Endodermal cell (in vitro differentiated cells): ENCODE measurements around the gene TRHDE. TPM values are rescaled to one million over a fixed set of nuclear protein-coding genes. Genes with fewer than 3 reads are reported as not detected.

Experiments
- DNase-seq: peaks from one replicate; pipeline ENCODE4 v3.0.0-alpha.2; 2017
- H3K27ac ChIP-seq: 2 replicates; pipeline ENCODE4 v1.5.1; 2013; ENCODE audit warnings: mild to moderate bottlenecking, low read depth, low read length, moderate library complexity
- H3K27me3 ChIP-seq: 2 replicates; pipeline ENCODE4 v1.6.1; 2013; ENCODE audit warnings: mild to moderate bottlenecking, low read length, moderate library complexity; ENCODE audit not compliant: insufficient read depth, control insufficient read depth, poor library complexity, severe bottlenecking
- H3K36me3 ChIP-seq: 2 replicates; pipeline ENCODE4 v1.7.0; 2013; ENCODE audit warnings: mild to moderate bottlenecking, low read length, moderate library complexity; ENCODE audit not compliant: control insufficient read depth, insufficient read depth
- H3K4me1 ChIP-seq: one replicate; pipeline ENCODE4 v1.7.0; 2013; ENCODE audit warnings: low read length; ENCODE audit not compliant: control insufficient read depth, insufficient read depth
- H3K4me3 ChIP-seq: 2 replicates; pipeline ENCODE4 v1.5.1; 2013; ENCODE audit warnings: mild to moderate bottlenecking, low read length, moderate library complexity
- H3K9ac ChIP-seq: 2 replicates; pipeline ENCODE4 v1.6.1; 2013; ENCODE audit warnings: mild to moderate bottlenecking, low read length, moderate library complexity; ENCODE audit not compliant: poor library complexity, severe bottlenecking; ENCODE audit errors: extremely low read depth
- H3K9me3 ChIP-seq: 2 replicates; pipeline ENCODE4 v1.6.1; 2013; ENCODE audit warnings: mild to moderate bottlenecking, low read length, moderate library complexity; ENCODE audit not compliant: control insufficient read depth
- H3K27ac Mint-ChIP-seq: 2 replicates; pipeline ENCODE4 v1.8.0; 2020; ENCODE audit warnings: mixed read lengths
- H3K27me3 Mint-ChIP-seq: 2 replicates; pipeline ENCODE4 v1.8.0; 2021; ENCODE audit warnings: mild to moderate bottlenecking, mixed read lengths; ENCODE audit not compliant: insufficient read depth
- H3K36me3 Mint-ChIP-seq: 2 replicates; pipeline ENCODE4 v1.8.0; 2020; ENCODE audit warnings: low read depth, mixed read lengths
- H3K4me1 Mint-ChIP-seq: 2 replicates; pipeline ENCODE4 v1.8.0; 2020; ENCODE audit warnings: mixed read lengths
- H3K4me3 Mint-ChIP-seq: 2 replicates; pipeline ENCODE4 v1.8.0; 2020; ENCODE audit warnings: mild to moderate bottlenecking, moderate library complexity, mixed read lengths
- H3K9me3 Mint-ChIP-seq: 2 replicates; pipeline ENCODE4 v1.8.0; 2020; ENCODE audit warnings: mild to moderate bottlenecking, mixed read lengths
- WGBS, 2 experiments: methylation state at CpG; one replicate each; pipeline versions ENCODE4 v1.1.5 to v1.1.7; 2013; ENCODE audit warnings: missing lambda C conversion rate in 2 of 2, mixed read lengths in 1 of 2; ENCODE audit not compliant: insufficient coverage in 1 of 2, insufficient read length in 1 of 2; 5-methylcytosine and 5-hydroxymethylcytosine counted together
- total RNA-seq, 2 donors: library from RNA; stranded (reverse); fragmentation: NEBNext Ultra II Directional in 1 of 2; extraction: Animal tissue kit (Norgen Biotek cat#: 25700) in 1 of 2; gene quantifications; 2 replicates in 1 of 2; 3 replicates in 1 of 2; pipeline ENCODE4 v1.2.1, GENCODE V29; 2021
- TF ChIP-seq, protein P1 (sequence below): fragments of 200-600 bp; sonication (generic); conservative IDR thresholded peaks from 2 replicates; pipeline ENCODE4 v1.5.0; 2021; ENCODE audit warnings: antibody characterized with exemption, mild to moderate bottlenecking

Gene TRHDE
- total RNA-seq, 2 donors from 2014 or later = 0.20 to 1.2 TPM

DNA sequence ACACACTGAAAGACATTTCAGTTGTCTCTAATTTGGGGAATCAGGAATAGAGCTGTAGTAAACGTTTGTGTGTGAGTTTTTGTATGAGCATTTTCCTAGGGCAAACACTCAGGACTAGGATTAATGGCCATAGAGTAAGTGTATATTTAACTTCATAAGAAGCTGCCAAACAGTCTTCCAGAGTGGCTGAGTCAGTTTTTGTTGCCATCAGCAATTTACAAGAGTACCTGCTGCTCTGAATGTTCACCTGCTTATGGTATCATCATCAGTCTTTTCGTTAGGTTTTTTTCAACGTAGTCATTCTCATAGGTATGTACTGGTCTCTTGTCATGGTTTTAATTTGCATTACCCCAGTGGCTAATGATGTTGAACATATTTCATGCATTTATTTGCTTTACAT, 30.6 kb upstream of the TRHDE start:
- 80 to 84% methylated on average over 1 to 3 of the region's 3 CpGs for WGBS, 2 experiments
- DNase-seq = no peak
- TF ChIP-seq, protein P1, sequence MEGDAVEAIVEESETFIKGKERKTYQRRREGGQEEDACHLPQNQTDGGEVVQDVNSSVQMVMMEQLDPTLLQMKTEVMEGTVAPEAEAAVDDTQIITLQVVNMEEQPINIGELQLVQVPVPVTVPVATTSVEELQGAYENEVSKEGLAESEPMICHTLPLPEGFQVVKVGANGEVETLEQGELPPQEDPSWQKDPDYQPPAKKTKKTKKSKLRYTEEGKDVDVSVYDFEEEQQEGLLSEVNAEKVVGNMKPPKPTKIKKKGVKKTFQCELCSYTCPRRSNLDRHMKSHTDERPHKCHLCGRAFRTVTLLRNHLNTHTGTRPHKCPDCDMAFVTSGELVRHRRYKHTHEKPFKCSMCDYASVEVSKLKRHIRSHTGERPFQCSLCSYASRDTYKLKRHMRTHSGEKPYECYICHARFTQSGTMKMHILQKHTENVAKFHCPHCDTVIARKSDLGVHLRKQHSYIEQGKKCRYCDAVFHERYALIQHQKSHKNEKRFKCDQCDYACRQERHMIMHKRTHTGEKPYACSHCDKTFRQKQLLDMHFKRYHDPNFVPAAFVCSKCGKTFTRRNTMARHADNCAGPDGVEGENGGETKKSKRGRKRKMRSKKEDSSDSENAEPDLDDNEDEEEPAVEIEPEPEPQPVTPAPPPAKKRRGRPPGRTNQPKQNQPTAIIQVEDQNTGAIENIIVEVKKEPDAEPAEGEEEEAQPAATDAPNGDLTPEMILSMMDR = no peak
- H3K27ac Mint-ChIP-seq = no peak overlapping the region
- H3K4me3 ChIP-seq = no peak overlapping the region
- no peaks in the 10 kb centered on the region for H3K27me3 Mint-ChIP-seq
- H3K4me1 ChIP-seq = no peaks in the 10 kb centered on the region
- H3K9ac ChIP-seq = no peak overlapping the region
- H3K27me3 ChIP-seq = no peaks in the 10 kb centered on the region
- no peaks in the 10 kb centered on the region for H3K9me3 ChIP-seq
- no peak overlapping the region for H3K27ac ChIP-seq
- peaks cover 4% of the 10 kb centered on the region for H3K9me3 Mint-ChIP-seq
- H3K36me3 Mint-ChIP-seq = no peaks in the 10 kb centered on the region
- no peak overlapping the region for H3K4me3 Mint-ChIP-seq
- H3K4me1 Mint-ChIP-seq = no peaks in the 10 kb centered on the region
- no peaks in the 10 kb centered on the region for H3K36me3 ChIP-seq

DNA sequence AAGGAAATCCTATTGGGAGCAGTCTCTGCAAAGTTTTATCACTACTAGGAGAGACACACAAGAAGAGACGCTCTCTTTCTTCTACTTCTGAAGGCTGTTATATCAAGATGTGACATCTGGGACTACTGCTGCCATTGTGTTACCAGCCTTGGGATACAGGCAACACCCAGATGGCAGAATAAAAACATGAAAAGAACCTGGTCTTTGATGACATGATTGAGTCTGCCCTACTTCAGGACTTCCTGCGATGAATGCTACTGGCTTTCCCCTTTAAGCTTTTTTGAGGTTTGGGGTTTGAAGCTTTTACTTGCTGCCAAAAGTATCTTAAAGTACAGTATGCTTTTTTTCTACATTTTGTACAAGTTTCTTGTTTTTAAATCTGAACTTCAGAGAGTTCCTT, 29.2 kb upstream of the TRHDE start:
- H3K9me3 ChIP-seq = no peaks in the 10 kb centered on the region
- no peak overlapping the region for H3K4me3 Mint-ChIP-seq
- no peaks in the 10 kb centered on the region for H3K27me3 ChIP-seq
- no peak for DNase-seq
- 90 to 93% methylated on average over 1 to 2 of the region's 2 CpGs for WGBS, 2 experiments
- no peaks in the 10 kb centered on the region for H3K27me3 Mint-ChIP-seq
- H3K36me3 ChIP-seq = no peaks in the 10 kb centered on the region
- H3K36me3 Mint-ChIP-seq = no peaks in the 10 kb centered on the region
- no peak overlapping the region for H3K27ac ChIP-seq
- no peak overlapping the region for H3K9ac ChIP-seq
- TF ChIP-seq, protein P1 = no peak
- no peaks in the 10 kb centered on the region for H3K4me1 ChIP-seq
- H3K4me1 Mint-ChIP-seq = no peaks in the 10 kb centered on the region
- H3K27ac Mint-ChIP-seq = no peak overlapping the region
- H3K9me3 Mint-ChIP-seq = peaks cover 4% of the 10 kb centered on the region
- no peak overlapping the region for H3K4me3 ChIP-seq

DNA sequence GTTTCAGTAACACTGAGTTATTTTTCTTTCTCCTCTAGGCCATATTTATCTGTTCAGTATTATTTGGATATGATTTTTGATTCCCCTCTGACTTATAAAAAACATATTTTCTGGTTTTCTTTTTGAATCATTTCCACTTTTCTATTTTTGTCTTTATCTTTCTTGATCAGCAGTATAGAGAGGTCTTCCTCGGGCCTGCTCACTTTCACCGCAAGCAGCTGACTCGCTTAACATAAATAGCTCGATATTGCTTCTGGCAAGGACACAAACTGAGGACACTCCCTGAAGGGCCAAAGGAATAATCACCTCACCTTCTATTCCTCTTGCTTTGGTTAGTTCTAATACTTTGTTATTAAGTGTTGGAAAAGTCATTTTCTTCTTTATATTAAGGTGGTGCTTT, 25.8 kb upstream of the TRHDE start:
- no peaks in the 10 kb centered on the region for H3K9me3 Mint-ChIP-seq
- H3K9me3 ChIP-seq = no peaks in the 10 kb centered on the region

More for the DNA sequence above, 25.8 kb upstream of the TRHDE start:
- no peaks in the 10 kb centered on the region for H3K4me1 Mint-ChIP-seq
- no peak overlapping the region for H3K27ac Mint-ChIP-seq
- Histone ChIP-seq H3K27me3 (no peaks in the 10 kb centered on the region), H3K9ac (no peak overlapping the region), H3K4me3 (no peak overlapping the region), H3K27ac (no peak overlapping the region), H3K36me3 (no peaks in the 10 kb centered on the region), H3K4me1 (no peaks in the 10 kb centered on the region)
- no peak for DNase-seq
- no peaks in the 10 kb centered on the region for H3K27me3 Mint-ChIP-seq
- H3K4me3 Mint-ChIP-seq = no peak overlapping the region
- H3K36me3 Mint-ChIP-seq = no peaks in the 10 kb centered on the region
- WGBS, 2 experiments = 90 to 92% methylated on average over 2 to 4 of the region's 4 CpGs
- TF ChIP-seq, protein P1 = no peak
